Trophoblast cell (in vitro differentiated cells and primary cell): Measurements from ENCODE around the gene ARHGAP6.
"Not testable (repeated sequence)": the region's sequence is repeated elsewhere in the genome, so short reads cannot be mapped to it uniquely, and the experiment has no call there.

Source experiments
- DNase-seq, 2 donors: peaks; one replicate each; pipeline ENCODE4 v3.0.0-alpha.2; 2016
- H2AFZ ChIP-seq: 2 replicates; pipeline ENCODE4 v1.6.1; 2013; ENCODE audit warnings: low read length, moderate library complexity, mild to moderate bottlenecking; ENCODE audit not compliant: insufficient read depth, poor library complexity
- H2AK5ac ChIP-seq: 2 replicates; pipeline ENCODE4 v1.6.1; 2013; ENCODE audit warnings: mild to moderate bottlenecking, low read length
- H2BK120ac ChIP-seq: 2 replicates; pipeline ENCODE4 v1.6.1; 2013; ENCODE audit warnings: low read length, mild to moderate bottlenecking, moderate library complexity; ENCODE audit not compliant: insufficient read depth, poor library complexity
- H2BK12ac ChIP-seq: 2 replicates; pipeline ENCODE4 v1.6.1; 2013; ENCODE audit warnings: mild to moderate bottlenecking, low read length, moderate library complexity
- H2BK5ac ChIP-seq: 2 replicates; pipeline ENCODE4 v1.6.1; 2013; ENCODE audit warnings: low read length, low read depth, moderate library complexity, mild to moderate bottlenecking; ENCODE audit not compliant: poor library complexity
- H3K14ac ChIP-seq: 2 replicates; pipeline ENCODE4 v1.6.1; 2013; ENCODE audit warnings: mild to moderate bottlenecking, low read length
- H3K18ac ChIP-seq: 2 replicates; pipeline ENCODE4 v1.6.1; 2013; ENCODE audit warnings: mild to moderate bottlenecking, low read length
- H3K23ac ChIP-seq: 2 replicates; pipeline ENCODE4 v1.6.1; 2013; ENCODE audit warnings: low read length
- H3K27ac ChIP-seq: 2 replicates; pipeline ENCODE4 v1.5.1; 2013; ENCODE audit warnings: low read depth, mild to moderate bottlenecking, inconsistent platforms, low read length, moderate library complexity
- H3K27me3 ChIP-seq: 2 replicates; pipeline ENCODE4 v1.6.1; 2013; ENCODE audit warnings: inconsistent platforms, mild to moderate bottlenecking, low read length, moderate library complexity; ENCODE audit not compliant: insufficient read depth
- H3K36me3 ChIP-seq, 2 experiments: 1 replicate in 1 of 2; 2 replicates in 1 of 2; pipeline ENCODE4 v1.6.1; 2013; ENCODE audit warnings: low read length in 2 of 2, mild to moderate bottlenecking in 2 of 2, moderate library complexity in 1 of 2; ENCODE audit not compliant: insufficient read depth in 2 of 2, control insufficient read depth in 1 of 2
- H3K4ac ChIP-seq: 2 replicates; pipeline ENCODE4 v1.6.1; 2013; ENCODE audit warnings: low read depth, mild to moderate bottlenecking, low read length, moderate library complexity
- H3K4me1 ChIP-seq, 2 experiments: 1 replicate in 1 of 2; 2 replicates in 1 of 2; pipeline ENCODE4 v1.6.1; 2013; ENCODE audit warnings: low read length in 2 of 2, mild to moderate bottlenecking in 2 of 2, moderate library complexity in 1 of 2; ENCODE audit not compliant: insufficient read depth in 2 of 2, control insufficient read depth in 1 of 2
- H3K4me2 ChIP-seq: 2 replicates; pipeline ENCODE4 v1.6.1; 2013; ENCODE audit warnings: inconsistent platforms, mild to moderate bottlenecking, low read length, moderate library complexity
- H3K4me3 ChIP-seq: 2 replicates; pipeline ENCODE4 v1.5.1; 2013; ENCODE audit warnings: mild to moderate bottlenecking, low read depth, low read length, inconsistent platforms
- H3K79me1 ChIP-seq: one replicate; pipeline ENCODE4 v1.6.1; 2013; ENCODE audit warnings: low read length
- H3K79me2 ChIP-seq: 2 replicates; pipeline ENCODE4 v1.6.1; 2013; ENCODE audit warnings: low read length, mild to moderate bottlenecking; ENCODE audit not compliant: control insufficient read depth, insufficient read depth, poor library complexity
- H3K9ac ChIP-seq: 2 replicates; pipeline ENCODE4 v1.6.1; 2013; ENCODE audit warnings: mild to moderate bottlenecking, low read length
- H3K9me3 ChIP-seq: 2 replicates; pipeline ENCODE4 v1.6.1; 2013; ENCODE audit warnings: low read depth, mild to moderate bottlenecking, control low read depth, inconsistent platforms, low read length; ENCODE audit not compliant: insufficient read depth
- H4K12ac ChIP-seq: 2 replicates; pipeline ENCODE4 v1.6.1; 2013; ENCODE audit warnings: low read depth, mild to moderate bottlenecking, low read length, moderate library complexity
- H4K8ac ChIP-seq: 2 replicates; pipeline ENCODE4 v1.6.1; 2013; ENCODE audit warnings: low read depth, mild to moderate bottlenecking, low read length, moderate library complexity
- H4K91ac ChIP-seq: one replicate; pipeline ENCODE4 v1.6.1; 2013; ENCODE audit warnings: low read depth, mild to moderate bottlenecking, low read length, moderate library complexity
- WGBS: extraction: QIAGEN DNeasy Blood & Tissue Kit; methylation state at CpG from one replicate; pipeline ENCODE4 v1.1.7; 2013; ENCODE audit warnings: missing lambda C conversion rate; ENCODE audit not compliant: insufficient read length, insufficient coverage; ENCODE audit errors: extremely low coverage; 5-methylcytosine and 5-hydroxymethylcytosine counted together

ARHGAP6 gene

DNA sequence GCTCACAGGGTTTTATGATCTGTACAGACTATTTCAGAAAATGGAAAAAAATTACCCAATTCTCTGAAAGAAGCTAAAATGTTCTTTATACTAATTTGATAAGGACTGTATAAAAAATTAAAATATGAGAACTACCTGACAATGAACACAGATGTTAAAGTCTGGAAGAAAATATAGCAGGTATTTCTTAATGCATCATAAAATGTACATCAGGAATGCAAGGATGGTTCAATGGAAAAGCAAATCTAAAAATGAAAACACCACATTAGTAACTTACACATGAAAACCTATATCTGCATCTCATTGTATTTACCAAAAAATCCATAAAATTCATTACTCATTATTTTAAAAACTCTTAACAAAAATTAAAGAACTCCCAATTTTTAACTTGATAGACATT, 39.4 kb downstream of the ARHGAP6 start:
- no peak overlapping the region for H2BK12ac ChIP-seq
- H4K91ac ChIP-seq, result no peak overlapping the region
- H3K9ac ChIP-seq, result no peak overlapping the region
- H2BK120ac ChIP-seq, result no peak overlapping the region
- H3K4ac ChIP-seq, result no peak overlapping the region
- H3K14ac ChIP-seq, result no peak overlapping the region
- no peaks in the 10 kb centered on the region for H3K4me1 ChIP-seq
- no peak overlapping the region for H3K27ac ChIP-seq
- H3K79me1 ChIP-seq, result no peaks in the 10 kb centered on the region
- no peaks in the 10 kb centered on the region for H3K79me2 ChIP-seq
- no peak overlapping the region for H3K4me2 ChIP-seq
- H2BK5ac ChIP-seq, result no peak overlapping the region
- H3K9me3 ChIP-seq, result no peaks in the 10 kb centered on the region
- H2AFZ ChIP-seq, result no peak overlapping the region
- H3K4me3 ChIP-seq, result no peak overlapping the region
- no peak overlapping the region for H4K8ac ChIP-seq
- no peak overlapping the region for H4K12ac ChIP-seq
- no peak overlapping the region for H2AK5ac ChIP-seq
- DNase-seq, result no peak
- no peaks in the 10 kb centered on the region for H3K27me3 ChIP-seq
- H3K23ac ChIP-seq, result no peak overlapping the region
- no peaks in the 10 kb centered on the region for H3K36me3 ChIP-seq
- no peak overlapping the region for H3K18ac ChIP-seq

DNA sequence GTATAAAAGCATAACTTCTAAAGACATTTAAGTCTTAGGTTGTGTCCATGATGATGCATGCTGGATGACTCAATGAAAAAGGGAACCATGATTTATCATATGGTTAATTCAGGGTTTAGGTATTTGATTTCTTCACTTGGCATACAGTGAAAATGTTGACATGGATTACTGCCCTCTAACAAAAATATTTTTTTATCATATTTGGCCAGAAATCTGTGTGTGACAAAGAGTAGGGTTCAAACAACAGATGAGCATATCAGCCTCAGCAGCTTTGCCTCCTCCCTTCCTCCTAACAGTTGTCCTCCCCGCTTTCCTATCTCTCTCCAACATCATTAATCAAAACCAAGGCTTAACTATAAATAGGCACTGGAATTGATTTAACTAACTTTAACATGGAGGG, 46.3 kb downstream of the ARHGAP6 start:
- no peak overlapping the region for H2BK12ac ChIP-seq
- no peaks in the 10 kb centered on the region for H3K9me3 ChIP-seq
- no peak overlapping the region for H3K14ac ChIP-seq
- no peaks in the 10 kb centered on the region for H3K27me3 ChIP-seq
- H4K91ac ChIP-seq, result no peak overlapping the region
- H3K4ac ChIP-seq, result no peak overlapping the region
- H4K8ac ChIP-seq, result no peak overlapping the region
- H3K36me3 ChIP-seq, result no peaks in the 10 kb centered on the region
- no peaks in the 10 kb centered on the region for H3K4me1 ChIP-seq
- no peaks in the 10 kb centered on the region for H3K79me2 ChIP-seq
- no peak overlapping the region for H3K23ac ChIP-seq
- no peaks in the 10 kb centered on the region for H3K79me1 ChIP-seq
- no peak overlapping the region for H3K4me3 ChIP-seq
- DNase-seq, result no peak
- H3K4me2 ChIP-seq, result no peak overlapping the region
- H2AFZ ChIP-seq, result no peak overlapping the region
- no peak overlapping the region for H3K9ac ChIP-seq
- H3K18ac ChIP-seq, result no peak overlapping the region
- WGBS, result no CpG with 5 or more reads among the region's 1 CpG
- no peak overlapping the region for H2AK5ac ChIP-seq
- H4K12ac ChIP-seq, result no peak overlapping the region
- no peak overlapping the region for H2BK5ac ChIP-seq
- H3K27ac ChIP-seq, result no peak overlapping the region
- H2BK120ac ChIP-seq, result no peak overlapping the region

DNA sequence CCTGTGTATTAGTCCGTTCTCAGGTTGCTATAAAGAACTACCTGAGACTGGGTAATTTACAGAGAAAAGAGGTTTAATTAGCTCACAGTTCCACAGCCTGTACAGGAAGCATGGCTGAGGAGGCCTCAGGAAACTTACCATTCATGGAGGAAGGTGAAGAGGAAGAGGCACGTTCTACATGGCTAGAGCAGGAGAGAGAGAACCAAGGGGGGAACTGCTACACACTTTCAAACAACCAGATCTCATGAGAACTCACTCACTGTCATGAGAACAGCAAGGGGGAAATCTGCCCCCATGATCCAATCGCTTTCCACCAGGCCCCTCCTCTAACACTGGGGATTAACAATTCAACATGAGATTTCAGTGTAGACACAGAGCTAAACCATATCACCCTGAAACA, 51.5 kb downstream of the ARHGAP6 start:
- H3K79me2 ChIP-seq, H4K12ac ChIP-seq, H3K4me1 ChIP-seq, H4K91ac ChIP-seq, H2BK5ac ChIP-seq, H3K27me3 ChIP-seq, H3K9me3 ChIP-seq, DNase-seq, H3K27ac ChIP-seq, H3K4me2 ChIP-seq, H3K4ac ChIP-seq, H2AK5ac ChIP-seq, H3K18ac ChIP-seq, H2BK120ac ChIP-seq, H3K79me1 ChIP-seq, H4K8ac ChIP-seq, H3K36me3 ChIP-seq, H3K9ac ChIP-seq, H3K4me3 ChIP-seq, H3K23ac ChIP-seq, H2BK12ac ChIP-seq, H2AFZ ChIP-seq, H3K14ac ChIP-seq: not testable (repeated sequence)
- WGBS, result no CpG with 5 or more reads among the region's 3 CpGs

DNA sequence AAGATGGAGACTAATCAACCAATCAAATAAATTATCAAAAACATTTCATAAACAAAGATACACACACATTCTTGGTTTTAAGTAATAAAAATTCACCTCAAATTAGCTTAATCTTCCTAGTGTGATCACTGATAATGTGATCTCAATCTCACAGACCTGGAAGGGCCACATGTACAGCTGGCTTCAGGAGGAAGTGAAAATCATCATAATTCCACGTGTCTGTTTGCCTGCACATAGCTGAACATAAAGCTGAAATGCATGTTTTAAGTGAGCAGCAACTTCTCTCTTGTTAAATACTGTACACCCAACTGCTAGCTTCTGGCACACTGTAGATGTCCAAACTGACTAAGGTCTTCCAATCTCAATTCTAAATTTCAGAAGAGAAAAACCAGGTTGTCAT, 53.8 kb downstream of the ARHGAP6 start:
- Histone ChIP-seq H2BK120ac (no peak overlapping the region), H2AK5ac (no peak overlapping the region), H3K4me1 (no peaks in the 10 kb centered on the region), H3K79me1 (no peaks in the 10 kb centered on the region), H3K4ac (no peak overlapping the region), H3K23ac (no peak overlapping the region), H3K18ac (no peak overlapping the region), H3K4me3 (no peak overlapping the region), H4K8ac (no peak overlapping the region), H3K9me3 (no peaks in the 10 kb centered on the region), H3K27ac (no peak overlapping the region), H2BK12ac (no peak overlapping the region), H2AFZ (no peak overlapping the region), H3K79me2 (no peaks in the 10 kb centered on the region), H3K27me3 (no peaks in the 10 kb centered on the region), H4K91ac (no peak overlapping the region), H3K9ac (no peak overlapping the region), H3K4me2 (no peak overlapping the region), H4K12ac (no peak overlapping the region), H3K14ac (no peak overlapping the region), H3K36me3 (no peaks in the 10 kb centered on the region), H2BK5ac (no peak overlapping the region)
- no peak for DNase-seq
- no CpG with 5 or more reads among the region's 1 CpG for WGBS

DNA sequence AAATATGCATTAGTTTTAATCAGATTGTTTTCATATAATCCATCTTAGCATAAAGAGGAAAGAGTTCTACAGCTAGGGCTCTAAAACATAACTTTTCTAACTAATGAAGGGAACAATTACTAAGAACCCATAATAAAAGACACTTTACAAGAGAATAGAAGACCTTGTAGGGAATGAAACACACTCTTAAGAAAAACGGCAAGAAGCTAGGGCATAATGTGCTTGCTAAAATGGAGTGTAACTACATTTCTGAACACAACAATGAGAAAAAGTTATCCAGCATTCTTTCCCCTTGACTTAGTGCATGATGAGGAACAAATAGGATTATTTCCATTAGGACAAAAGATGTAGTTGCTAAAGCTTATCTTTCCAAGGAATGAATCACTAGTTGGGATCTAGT, 54.6 kb downstream of the ARHGAP6 start:
- no peak overlapping the region for H3K27ac ChIP-seq
- no peak overlapping the region for H2BK12ac ChIP-seq
- no peaks in the 10 kb centered on the region for H3K9me3 ChIP-seq
- no CpG with 5 or more reads among the region's 1 CpG for WGBS
- H3K79me2 ChIP-seq, result no peaks in the 10 kb centered on the region
- no peak overlapping the region for H3K14ac ChIP-seq
- no peaks in the 10 kb centered on the region for H3K4me1 ChIP-seq
- H2AK5ac ChIP-seq, result no peak overlapping the region
- no peak overlapping the region for H3K9ac ChIP-seq
- no peak overlapping the region for H3K4me2 ChIP-seq
- no peak overlapping the region for H2AFZ ChIP-seq
- H4K12ac ChIP-seq, result no peak overlapping the region
- no peak overlapping the region for H2BK5ac ChIP-seq
- no peaks in the 10 kb centered on the region for H3K36me3 ChIP-seq
- no peak overlapping the region for H4K91ac ChIP-seq
- no peak overlapping the region for H2BK120ac ChIP-seq
- H3K79me1 ChIP-seq, result no peaks in the 10 kb centered on the region
- no peak overlapping the region for H3K4me3 ChIP-seq
- H4K8ac ChIP-seq, result no peak overlapping the region
- H3K23ac ChIP-seq, result no peak overlapping the region
- no peak for DNase-seq
- no peak overlapping the region for H3K18ac ChIP-seq
- H3K4ac ChIP-seq, result no peak overlapping the region
- H3K27me3 ChIP-seq, result no peaks in the 10 kb centered on the region
